GM19043 (cell line): ENCODE measurements around the gene RWDD3.

Experiments used
- ATAC-seq: cut with Tn5 transposase; IDR thresholded peaks from one replicate; pipeline ENCODE4 v1.9.1; 2021; ENCODE audit warnings: low read depth; ENCODE audit not compliant: unreplicated experiment

The RWDD3 gene

DNA sequence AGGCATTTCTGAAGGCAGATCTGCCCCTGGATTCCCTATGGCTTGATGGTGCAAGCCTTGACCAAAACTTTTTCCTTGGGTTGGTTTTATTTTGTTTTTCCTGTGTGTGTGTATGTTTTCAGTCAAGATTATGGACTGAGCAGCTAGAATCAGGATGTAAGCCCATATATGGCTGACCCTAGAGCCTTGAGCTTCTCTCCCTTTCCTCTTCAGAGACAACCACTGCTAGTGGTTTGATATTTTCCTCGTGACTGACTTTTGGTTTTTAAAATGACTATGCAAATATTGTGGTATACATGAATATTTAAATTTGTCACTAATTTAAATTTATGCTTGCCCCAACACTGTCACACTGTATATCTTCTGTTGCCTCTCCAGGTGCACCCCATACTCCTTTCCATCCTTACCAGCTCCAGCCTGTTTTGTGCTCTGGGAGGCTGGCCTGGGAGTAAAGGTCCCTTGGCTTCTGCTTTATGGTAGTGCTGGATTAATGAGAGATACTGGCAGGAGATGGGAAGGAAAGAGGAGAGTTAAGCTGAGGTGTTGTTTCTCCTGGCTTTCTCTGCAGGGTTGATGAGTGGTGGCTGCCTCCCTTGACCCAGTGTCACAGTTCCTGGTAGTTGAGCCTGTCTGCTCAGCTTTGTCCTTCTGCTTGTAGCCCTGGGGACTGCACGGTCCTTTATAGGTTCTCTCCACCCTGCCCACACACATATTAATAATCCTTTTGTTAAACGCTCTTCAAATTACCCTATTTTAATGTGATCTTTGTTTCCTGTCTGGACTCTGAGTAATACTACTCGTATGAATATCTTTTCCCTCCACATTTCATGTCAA is 44.4 kb downstream of the RWDD3 start:
- ATAC-seq = no peak

DNA sequence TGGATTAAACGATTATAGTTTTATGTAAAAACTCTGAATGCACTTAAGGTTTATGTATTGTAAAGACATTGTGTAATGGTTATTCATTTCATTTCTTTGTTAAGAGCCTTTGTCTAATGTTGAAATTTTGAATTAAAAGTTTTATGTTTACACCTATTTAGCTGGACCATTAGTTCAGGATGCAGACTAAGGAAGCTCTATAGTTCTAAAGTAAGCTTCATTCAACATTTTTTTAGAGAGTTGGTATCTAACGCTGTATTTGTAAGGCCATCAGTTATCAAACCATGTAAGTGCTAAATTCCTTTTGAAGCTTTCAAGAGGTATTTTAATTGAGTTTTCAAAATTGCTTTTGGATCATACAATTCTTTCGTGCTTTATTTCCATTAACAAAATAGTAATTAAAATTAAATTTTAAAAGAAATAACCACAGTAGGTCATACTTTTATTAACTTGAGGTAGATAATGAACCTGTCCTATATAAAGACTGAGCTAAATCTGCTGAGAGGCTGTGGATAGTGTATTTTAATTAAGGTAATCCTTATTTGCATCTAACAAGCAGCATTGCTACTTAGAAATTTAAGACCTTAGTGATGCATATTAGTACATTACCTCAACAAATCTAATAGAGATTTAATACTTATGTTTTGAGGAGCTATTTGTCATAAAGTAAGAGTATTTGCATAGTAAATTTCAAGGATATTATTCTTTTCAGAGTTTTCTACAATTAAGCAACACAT is 47.9 kb downstream of the RWDD3 start:
- no peak for ATAC-seq

DNA sequence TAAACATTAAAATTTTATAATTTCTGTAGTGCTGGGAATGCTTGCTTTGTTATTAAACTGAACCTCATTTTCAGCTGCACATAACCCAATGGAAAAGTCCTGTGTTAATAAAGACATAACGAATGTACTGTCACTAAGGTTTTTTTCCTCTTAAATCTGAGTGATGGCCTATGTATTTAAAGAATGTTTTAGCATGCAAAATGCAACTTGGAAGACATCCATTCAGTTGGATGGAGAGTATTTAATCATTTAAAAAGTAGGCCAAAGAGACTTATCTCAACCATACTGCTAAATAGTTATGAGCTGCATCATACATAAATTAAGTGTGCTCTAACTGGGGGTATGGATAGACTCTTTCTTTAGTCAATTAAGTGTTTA is 48.5 kb downstream of the RWDD3 start:
- ATAC-seq = no peak

DNA sequence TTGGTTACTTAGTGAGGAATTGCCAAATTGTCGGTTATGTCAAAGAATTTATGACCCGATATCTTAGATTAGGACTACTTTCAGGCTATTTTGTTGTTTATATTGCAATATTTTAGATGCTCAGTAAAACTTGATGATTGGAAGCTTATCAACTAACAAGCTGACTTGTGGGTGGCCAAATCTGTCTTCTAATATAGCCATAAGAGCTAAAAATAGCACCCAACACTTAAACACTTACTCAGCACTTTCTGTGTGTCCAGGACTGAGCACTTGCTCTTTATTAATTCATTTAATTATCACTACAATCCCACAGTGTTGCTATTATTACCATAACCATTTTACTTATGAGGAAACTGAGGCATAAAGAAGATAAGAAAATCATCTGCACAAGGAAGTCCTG is 50.4 kb downstream of the RWDD3 start:
- no peak for ATAC-seq

DNA sequence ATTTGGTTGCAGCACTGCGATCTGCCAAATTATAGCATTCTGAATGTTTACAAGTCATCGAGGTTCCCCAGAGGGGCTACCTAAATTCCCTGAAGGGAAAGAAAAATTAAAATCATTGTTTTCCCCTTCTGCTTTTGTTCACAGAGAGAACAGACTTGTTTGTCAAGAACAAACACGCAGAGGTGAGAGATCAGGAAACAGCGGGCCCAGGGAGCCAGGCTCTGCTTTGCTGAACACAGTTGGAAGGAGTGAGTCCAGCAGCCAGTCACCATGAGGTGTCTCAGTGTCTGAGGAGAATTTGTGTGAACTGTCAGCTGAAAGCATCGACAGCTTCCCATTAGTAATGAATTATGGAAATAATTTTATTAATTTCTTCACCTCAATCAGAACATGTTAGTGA is 52.5 kb downstream of the RWDD3 start:
- no peak for ATAC-seq

DNA sequence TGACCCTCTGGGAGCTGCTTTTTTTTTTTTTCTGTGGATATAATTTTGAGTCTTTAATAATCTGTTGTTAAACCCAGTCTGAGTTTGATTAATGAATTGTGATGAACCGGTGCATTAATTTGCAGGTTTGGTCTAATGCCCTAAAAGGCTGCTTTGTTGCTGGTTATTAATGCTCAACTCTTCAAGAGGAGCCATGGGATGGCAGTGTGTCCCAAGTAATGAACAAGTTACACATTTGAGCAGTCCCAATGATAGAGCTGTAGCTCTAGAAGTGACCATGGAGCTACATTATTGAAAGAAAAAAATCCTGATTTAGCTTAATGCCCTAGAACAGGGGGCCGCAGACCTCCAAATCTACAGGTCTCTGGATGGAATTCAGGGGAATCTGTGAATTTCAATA is 53.1 kb downstream of the RWDD3 start:
- no peak for ATAC-seq

DNA sequence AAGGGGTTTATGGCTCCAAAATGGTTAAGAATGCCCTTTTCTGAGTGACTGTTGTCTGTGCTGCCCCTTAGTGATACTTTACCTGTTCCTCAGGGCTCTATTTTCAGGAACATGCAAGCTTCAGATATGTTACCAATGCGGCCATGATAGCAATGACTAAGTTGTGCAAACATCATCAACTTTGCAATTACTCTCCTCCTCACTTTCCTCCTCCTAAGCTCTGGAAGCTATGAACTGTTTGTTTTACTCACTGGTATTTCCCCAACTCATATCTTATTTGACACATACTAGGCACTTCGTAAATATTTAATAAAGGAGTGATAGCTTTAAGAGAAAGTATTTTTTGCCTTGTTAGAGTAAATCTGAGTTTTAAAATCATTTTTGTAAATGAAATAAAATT is 53.8 kb downstream of the RWDD3 start:
- ATAC-seq = no peak
